ENCODE data around the gene HRAS.

GRCh38 chr11:550021-550745 is 14.8 kb upstream of the HRAS start:
- TF ChIP-seq CTCF (IDR thresholded peaks at IDR 0.05; ENCODE audit: extremely low read depth in 1 of 2, insufficient read depth in 1 of 2, low read depth in 1 of 2, low read length in 2 of 2) = no peak
- TF ChIP-seq POLR2A (IDR thresholded peaks at IDR 0.05; ENCODE audit: low read depth, low read length) = no peak
- TF ChIP-seq POLR2AphosphoS5 (IDR thresholded peaks at IDR 0.05; ENCODE audit: insufficient read depth, low read depth, low read length) = no peak
- no peak for TF ChIP-seq EZH2 (IDR thresholded peaks at IDR 0.05; ENCODE audit: borderline replicate concordance, low read depth, low read length, severe bottlenecking)
- TF ChIP-seq, protein P1, sequence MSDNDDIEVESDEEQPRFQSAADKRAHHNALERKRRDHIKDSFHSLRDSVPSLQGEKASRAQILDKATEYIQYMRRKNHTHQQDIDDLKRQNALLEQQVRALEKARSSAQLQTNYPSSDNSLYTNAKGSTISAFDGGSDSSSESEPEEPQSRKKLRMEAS (IDR thresholded peaks at IDR 0.05; ENCODE audit: insufficient read depth, insufficient read length) = no peak
- no peak for TF ChIP-seq GATA2 (IDR thresholded peaks at IDR 0.05; ENCODE audit: insufficient read depth, insufficient read length, low read depth, low read length)
- no peak for TF ChIP-seq JUN (IDR thresholded peaks at IDR 0.05; ENCODE audit: borderline replicate concordance, insufficient read depth, insufficient read length, low read depth)

Data from endothelial cell of umbilical vein (primary cell).